B cell (primary cell): ENCODE results near the gene TDO2.

Experiments used
- CTCF ChIP-seq: fragments of 200-600 bp; IDR thresholded peaks from one replicate; pipeline ENCODE4 v1.8.0; 2022; ENCODE audit warnings: antibody characterized with exemption, mild to moderate bottlenecking
- EZH2 ChIP-seq: IDR thresholded peaks from 2 replicates; pipeline ENCODE4 v1.6.1; 2012; ENCODE audit warnings: borderline replicate concordance, low read depth, mild to moderate bottlenecking, moderate library complexity, low read length; ENCODE audit not compliant: insufficient read depth, poor library complexity, severe bottlenecking

DNA sequence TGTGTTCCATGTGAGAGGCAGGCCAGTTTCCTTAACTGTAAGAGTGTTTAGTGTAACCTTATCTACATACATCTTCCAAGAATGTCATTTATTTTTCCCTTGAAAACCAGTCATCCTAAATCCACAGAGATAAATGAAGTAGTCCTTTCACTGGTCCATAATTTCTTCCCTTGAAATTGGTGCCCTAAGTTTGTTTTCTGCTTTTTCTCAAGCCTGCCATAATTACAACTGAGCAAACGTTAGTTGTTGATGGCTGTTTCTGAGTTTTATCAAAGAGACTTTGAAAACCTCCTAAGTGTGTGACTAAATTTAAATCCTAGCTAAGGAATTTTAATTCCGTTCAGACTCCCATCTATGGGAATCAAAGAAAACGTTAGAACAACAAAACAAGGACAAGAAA is 3.6 kb upstream of the TDO2 start:
- TF ChIP-seq CTCF (no peak), EZH2 (no peak)
